Measurements from ENCODE around the gene TPSAB1.

- TF ChIP-seq EZH2 (IDR thresholded peaks at IDR 0.05; ENCODE audit: insufficient read depth, poor library complexity, severe bottlenecking): no peak
- no peak for TF ChIP-seq EZH2phosphoT487 (IDR thresholded peaks at IDR 0.05; ENCODE audit: insufficient read depth, low read depth)
Measured at GRCh38 chr16:1216681-1217400, 23.7 kb upstream of the TPSAB1 start.
